Activated naive CD4-positive, alpha-beta T cell treated with anti-CD3 and anti-CD28 coated beads, Interleukin-2, amount 10 ng/mL, durations not matched to agents 7 days and 5 days (primary cell): Measurements from ENCODE around the gene LSR.
"Not testable (repeated sequence)": the region's sequence is repeated elsewhere in the genome, so short reads cannot be mapped to it uniquely, and the experiment has no call there.

Experiments used
- CTCF ChIA-PET: fragments of 350-600 bp; sonication (Branson Sonifier 250); formaldehyde crosslinking; loops from one replicate; lab custom pipeline; 2021; ENCODE audit warnings: antibody characterized with exemption; lab: Charles Lee
- DNase-seq: peaks from one replicate; pipeline ENCODE4 v3.0.0-alpha.2; 2020
- H3K27ac Mint-ChIP-seq: one replicate; pipeline ENCODE4 v1.8.0; 2021; ENCODE audit warnings: mild to moderate bottlenecking, moderate library complexity, mixed read lengths
- H3K27me3 Mint-ChIP-seq: one replicate; pipeline ENCODE4 v1.8.0; 2021; ENCODE audit warnings: mild to moderate bottlenecking, mixed read lengths
- H3K36me3 Mint-ChIP-seq: one replicate; pipeline ENCODE4 v1.8.0; 2021; ENCODE audit warnings: mixed read lengths
- H3K4me1 Mint-ChIP-seq: one replicate; pipeline ENCODE4 v1.8.0; 2021; ENCODE audit warnings: mixed read lengths
- H3K4me3 Mint-ChIP-seq: one replicate; pipeline ENCODE4 v1.8.0; 2021; ENCODE audit warnings: mild to moderate bottlenecking, moderate library complexity, mixed read lengths
- H3K9me3 Mint-ChIP-seq: one replicate; pipeline ENCODE4 v1.8.0; 2021; ENCODE audit warnings: mixed read lengths

Gene LSR

DNA sequence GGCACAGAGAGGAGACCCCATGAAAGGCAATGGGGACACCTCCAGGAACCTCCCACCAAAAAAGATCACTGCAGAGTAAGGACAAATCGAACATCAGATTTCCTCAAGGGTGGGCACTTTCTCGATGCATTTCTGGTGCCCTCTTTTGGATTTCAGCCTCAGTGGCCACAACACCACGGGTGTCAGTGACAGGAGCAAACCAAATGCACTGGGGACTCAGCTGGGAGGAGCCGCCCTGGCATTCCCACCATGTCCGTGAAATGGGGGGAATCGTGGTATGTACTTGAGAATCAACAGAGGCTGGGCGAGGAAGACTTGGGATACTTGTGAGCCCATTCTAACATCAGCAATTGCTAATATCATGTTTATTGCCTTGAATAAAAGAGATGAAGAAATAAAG is 36.6 kb upstream of the LSR start:
- CTCF ChIA-PET = interaction anchor here (2.0 to 3.1 kb wide), 2 partner anchors 58 to 71 kb away, joined by 10 to 14 read pairs; partner anchors contain the start of gene FXYD5
- no peak for DNase-seq
- Mint-ChIP-seq H3K9me3 (peaks cover 14% of the 10 kb centered on the region), H3K36me3 (peaks cover 20% of the 10 kb centered on the region), H3K4me3 (peak overlapping the region; percentile 50), H3K4me1 (peaks cover 93% of the 10 kb centered on the region), H3K27me3 (no peaks in the 10 kb centered on the region), H3K27ac (peak overlapping the region; percentile 100)

DNA sequence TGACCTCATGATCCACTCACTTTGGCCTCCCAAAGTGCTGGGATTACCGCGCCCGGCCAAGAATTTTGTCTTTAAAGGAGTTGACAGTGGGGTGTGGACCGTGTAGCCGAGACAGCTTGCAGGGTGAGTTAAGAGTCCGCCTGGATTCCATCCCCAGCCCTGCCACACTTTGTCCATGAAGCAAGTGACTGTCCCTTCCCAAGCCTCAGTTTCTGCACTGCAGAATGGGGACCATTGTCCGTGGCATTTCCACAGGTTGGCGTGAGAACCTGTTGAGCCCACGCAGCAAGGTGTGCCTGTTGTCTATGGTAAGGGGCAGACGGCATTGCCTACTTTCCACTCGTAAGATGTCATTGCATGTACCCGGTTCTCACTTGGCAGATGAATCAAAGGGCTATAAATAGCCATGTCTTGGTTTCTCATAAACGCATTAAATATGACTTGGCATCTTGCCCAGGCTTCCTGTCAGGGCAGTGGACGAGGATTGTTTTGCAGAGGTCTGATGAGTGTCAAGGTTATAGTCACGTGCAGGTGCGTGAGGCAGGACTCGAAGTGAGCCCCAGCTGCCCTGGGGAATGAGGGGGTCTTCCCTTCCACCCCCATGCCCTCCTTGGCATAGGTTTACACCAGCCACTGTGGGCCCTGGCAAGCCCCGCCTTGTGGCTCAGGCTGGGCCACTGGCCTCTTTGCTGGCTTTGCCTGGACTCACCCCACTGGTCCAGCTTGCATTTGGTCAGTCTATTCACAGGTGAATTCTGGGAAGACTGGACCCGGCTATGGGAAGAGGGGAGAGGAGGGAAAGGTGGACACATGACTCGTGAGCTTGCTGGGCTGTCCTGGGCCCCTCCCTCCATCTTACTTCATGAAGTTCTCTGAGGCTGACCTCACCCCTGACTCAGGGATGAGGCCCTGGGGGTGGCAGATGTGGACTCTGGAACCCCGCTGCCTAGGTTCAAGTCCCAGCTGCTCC is 34.9 kb upstream of the LSR start:
- Mint-ChIP-seq H3K36me3 (peaks cover 19% of the 10 kb centered on the region), H3K27me3 (no peaks in the 10 kb centered on the region), H3K9me3 (peaks cover 17% of the 10 kb centered on the region), H3K4me3 (peak overlapping the region; percentile 15), H3K4me1 (peaks cover 84% of the 10 kb centered on the region), H3K27ac (peak overlapping the region; percentile 100)
- CTCF ChIA-PET = interaction anchor here (0.7 to 6.8 kb wide), 3 partner anchors 60 to 72 kb away, joined by 3 to 44 read pairs (median 10); partner anchors contain the start of genes FXYD5 and FXYD7
- peak; percentile 81 for DNase-seq

DNA sequence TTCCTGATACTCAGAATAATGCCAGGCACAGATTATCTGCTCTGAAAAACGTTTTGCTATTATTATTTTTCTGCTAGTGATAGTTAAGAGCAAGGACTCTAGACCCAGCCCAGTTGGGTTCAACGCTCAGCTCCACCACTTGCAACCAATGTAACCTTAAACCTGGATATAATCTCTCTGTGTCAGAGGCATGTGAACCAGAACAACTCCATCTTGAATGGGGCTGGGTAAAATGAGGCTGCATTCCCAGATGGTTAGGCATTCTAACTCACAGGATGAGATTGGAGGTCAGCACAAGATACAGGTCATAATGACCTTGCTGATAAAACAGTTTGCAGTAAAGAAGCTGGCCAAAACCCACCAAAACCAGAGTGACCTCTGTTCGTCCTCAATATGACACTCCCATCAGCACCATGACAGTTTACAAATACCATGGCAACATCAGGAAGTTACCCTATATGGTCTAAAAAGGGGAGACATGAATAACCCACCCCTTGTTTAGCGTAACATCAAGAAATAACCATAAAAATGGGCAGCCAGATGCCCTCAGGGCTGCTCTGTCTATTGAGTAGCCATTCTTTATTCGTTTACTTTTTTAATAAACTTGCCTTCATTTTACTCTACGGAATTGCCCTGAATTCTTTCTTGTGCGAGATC is 33.9 kb upstream of the LSR start:
- H3K36me3 Mint-ChIP-seq = peaks cover 19% of the 10 kb centered on the region
- H3K4me1 Mint-ChIP-seq = peaks cover 77% of the 10 kb centered on the region
- peak overlapping the region; percentile 100 for H3K27ac Mint-ChIP-seq
- no peak for DNase-seq
- H3K27me3 Mint-ChIP-seq = no peaks in the 10 kb centered on the region
- peaks cover 21% of the 10 kb centered on the region for H3K9me3 Mint-ChIP-seq
- H3K4me3 Mint-ChIP-seq = no peak overlapping the region
- CTCF ChIA-PET = interaction anchor here (0.7 to 6.8 kb wide), 6 partner anchors 9 to 80 kb away, joined by 3 to 44 read pairs (median 10); partner anchors contain the start of genes FXYD7 and LGI4

DNA sequence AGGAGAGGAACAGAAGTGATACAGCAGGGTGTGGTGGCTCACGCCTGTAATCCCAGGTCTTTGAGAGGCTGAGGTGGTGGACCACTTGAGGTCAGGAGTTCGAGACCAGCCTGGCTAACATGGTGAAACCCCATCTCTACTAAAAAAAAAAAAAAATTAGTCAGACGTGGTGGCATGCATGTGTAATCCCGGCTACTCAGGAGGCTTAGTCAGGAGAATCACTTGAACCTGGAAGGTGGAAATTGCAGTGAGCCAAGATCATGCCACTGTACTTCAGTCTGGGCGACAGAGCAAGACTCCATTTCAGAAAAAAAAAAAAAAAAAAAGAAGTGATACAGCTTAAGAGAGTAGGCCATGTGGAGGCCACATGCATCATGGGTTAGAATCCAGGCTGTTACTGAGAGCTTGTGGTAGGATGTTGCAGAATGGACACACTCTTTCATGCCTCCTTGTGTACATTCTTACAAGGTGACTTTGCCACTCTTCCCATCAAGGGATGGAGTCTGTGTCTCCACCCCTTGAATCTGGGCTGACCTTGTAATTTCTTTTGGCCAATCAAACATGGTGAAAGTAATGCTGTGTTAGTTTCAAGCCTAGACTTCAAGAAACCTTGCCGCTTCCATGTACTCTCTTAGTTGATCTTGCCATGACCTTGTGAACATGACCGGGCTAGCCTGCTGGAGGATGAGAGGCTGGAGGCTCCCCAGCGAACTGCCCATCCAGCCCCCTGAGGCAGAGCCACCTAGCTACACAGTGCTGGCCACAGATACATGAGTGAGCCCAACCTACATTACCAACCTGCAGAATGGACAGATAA is 32.6 kb upstream of the LSR start:
- CTCF ChIA-PET = interaction anchor here (1.0 to 6.8 kb wide), 9 partner anchors 10 to 82 kb away, joined by 3 to 44 read pairs (median 6); partner anchors contain the start of genes FXYD5, FXYD7 and LGI4
- no peaks in the 10 kb centered on the region for H3K27me3 Mint-ChIP-seq
- no peak overlapping the region for H3K4me3 Mint-ChIP-seq
- no peak for DNase-seq
- peaks cover 24% of the 10 kb centered on the region for H3K9me3 Mint-ChIP-seq
- H3K4me1 Mint-ChIP-seq = peaks cover 76% of the 10 kb centered on the region
- H3K36me3 Mint-ChIP-seq = peaks cover 19% of the 10 kb centered on the region
- peak overlapping the region; percentile 77 for H3K27ac Mint-ChIP-seq

DNA sequence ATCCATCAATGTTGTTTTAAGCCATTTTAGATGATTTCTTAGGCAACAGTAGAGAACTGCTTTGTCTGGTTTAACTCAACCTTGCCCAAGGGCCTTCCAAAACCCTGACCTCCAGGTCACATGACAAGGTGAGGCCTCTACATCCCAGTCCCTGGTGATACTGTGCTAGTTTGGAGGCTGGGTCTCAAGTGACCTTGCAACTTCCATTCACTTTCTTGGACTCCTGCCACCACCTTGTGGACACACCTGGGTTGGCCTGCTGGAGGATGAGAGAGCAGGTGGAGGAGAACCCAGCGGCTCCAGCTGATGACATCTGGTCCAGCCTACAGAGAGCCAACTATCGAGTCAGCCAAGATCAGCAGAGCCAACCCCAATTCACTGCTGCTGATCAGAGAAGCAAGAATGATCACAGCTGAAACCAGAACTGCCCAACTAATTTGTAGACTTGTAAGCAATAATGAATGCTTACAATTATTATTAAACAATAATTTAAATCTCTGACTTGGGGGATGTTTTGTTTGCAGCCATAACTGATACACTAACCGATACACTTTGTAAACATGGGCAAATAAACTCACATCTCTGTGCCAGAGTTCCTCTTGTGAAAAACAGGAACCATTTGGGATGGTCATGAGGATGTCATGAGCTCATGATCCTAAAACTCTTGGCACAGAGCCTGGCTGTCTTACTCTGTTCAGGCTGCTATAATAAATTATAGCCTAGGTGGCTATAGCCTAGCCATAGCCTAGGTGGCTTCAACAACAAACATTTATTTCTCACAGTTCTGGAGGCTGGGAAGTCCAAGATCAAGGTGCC is 31.8 kb upstream of the LSR start:
- H3K4me3 Mint-ChIP-seq = no peak overlapping the region
- peak overlapping the region; percentile 8 for H3K27ac Mint-ChIP-seq
- peaks cover 18% of the 10 kb centered on the region for H3K36me3 Mint-ChIP-seq
- no peaks in the 10 kb centered on the region for H3K27me3 Mint-ChIP-seq
- H3K4me1 Mint-ChIP-seq = peaks cover 69% of the 10 kb centered on the region
- peaks cover 24% of the 10 kb centered on the region for H3K9me3 Mint-ChIP-seq
- CTCF ChIA-PET = interaction anchor here (0.7 to 6.8 kb wide), 14 partner anchors 9 to 150 kb away, joined by 3 to 44 read pairs (median 4); partner anchors contain the start of genes FXYD5, FXYD7 and LGI4
- DNase-seq = peak; percentile 75

DNA sequence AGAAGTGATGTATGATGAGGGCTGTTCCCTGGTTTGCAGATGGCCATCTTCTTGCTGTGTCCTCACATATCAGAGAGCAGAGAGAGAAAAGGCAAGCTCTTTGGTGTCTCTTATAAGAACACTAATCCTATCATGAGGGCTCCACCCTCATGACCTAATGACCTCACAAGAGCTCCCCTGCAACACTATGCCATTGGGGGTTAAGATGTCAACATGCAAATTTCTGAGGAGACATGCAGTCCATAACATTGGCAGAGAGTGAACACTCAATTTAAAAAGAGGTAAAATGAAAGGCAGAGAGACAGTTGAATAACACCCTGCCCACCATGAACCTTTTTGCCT is 31.2 kb upstream of the LSR start:
- peaks cover 13% of the 10 kb centered on the region for H3K36me3 Mint-ChIP-seq
- CTCF ChIA-PET = interaction anchor here (0.9 to 6.8 kb wide), 6 partner anchors 24 to 83 kb away, joined by 3 to 44 read pairs (median 6); partner anchors contain the start of genes FXYD5, FXYD7 and LGI4
- H3K9me3 Mint-ChIP-seq = peaks cover 24% of the 10 kb centered on the region
- H3K27ac Mint-ChIP-seq = no peak overlapping the region
- no peak overlapping the region for H3K4me3 Mint-ChIP-seq
- peaks cover 63% of the 10 kb centered on the region for H3K4me1 Mint-ChIP-seq
- H3K27me3 Mint-ChIP-seq = no peaks in the 10 kb centered on the region
- DNase-seq = no peak

DNA sequence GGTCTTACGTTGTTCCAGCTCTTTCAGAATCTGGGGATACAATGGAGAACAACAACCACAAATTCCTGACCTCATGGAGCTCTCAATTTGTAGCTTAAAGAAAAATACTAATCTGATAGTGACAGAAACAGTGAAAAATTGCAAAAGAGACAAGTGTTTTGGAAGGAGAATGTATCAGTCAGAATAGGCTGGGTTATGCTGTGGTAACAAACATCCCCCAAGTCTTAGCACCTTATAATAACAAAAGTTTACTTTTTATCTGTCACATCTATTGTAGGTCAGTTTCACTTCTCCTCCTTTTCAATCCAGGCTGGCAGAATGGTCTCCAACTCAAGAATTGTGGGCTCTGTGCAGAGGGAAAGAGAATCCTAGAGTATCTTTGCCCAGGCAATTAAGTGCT is 29.8 kb upstream of the LSR start:
- no peak overlapping the region for H3K27ac Mint-ChIP-seq

DNA sequence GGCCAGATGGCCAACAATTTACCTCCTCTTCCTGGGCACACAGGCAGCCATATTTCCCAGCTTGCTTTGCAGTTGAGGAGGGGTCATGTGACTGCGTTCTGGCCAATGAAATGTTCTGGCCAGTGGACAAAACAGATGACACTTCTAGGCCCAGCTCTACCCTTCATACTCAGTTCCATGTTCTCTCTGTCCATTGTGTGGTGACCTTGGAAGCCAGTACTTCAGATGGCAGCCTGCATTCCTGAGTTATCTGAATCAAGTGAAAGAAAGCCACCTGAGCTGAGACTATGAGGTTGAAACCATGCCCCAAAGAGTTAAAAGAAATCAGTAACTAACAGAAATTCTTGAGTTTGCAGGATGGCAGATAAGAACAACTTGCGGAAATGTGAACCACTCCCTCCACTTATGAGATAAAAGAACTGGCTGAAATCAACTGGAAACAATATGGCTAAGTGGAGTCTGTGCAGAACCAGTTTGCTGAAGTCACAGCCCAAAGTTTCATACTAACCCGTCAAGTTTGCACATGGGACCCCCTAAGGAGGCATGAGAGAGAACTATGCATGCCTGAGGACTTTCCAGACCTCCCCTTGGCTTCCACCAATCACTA is 28.4 kb upstream of the LSR start:
- Mint-ChIP-seq H3K4me1 (peaks cover 54% of the 10 kb centered on the region), H3K27me3 (peaks cover 5% of the 10 kb centered on the region), H3K36me3 (peaks cover 16% of the 10 kb centered on the region), H3K9me3 (peaks cover 30% of the 10 kb centered on the region), H3K27ac (peak overlapping the region; percentile 66), H3K4me3 (no peak overlapping the region)
- CTCF ChIA-PET = no interaction called here
- DNase-seq = no peak

More for the DNA sequence above, 29.8 kb upstream of the LSR start:
- CTCF ChIA-PET = interaction anchor here (1.0 to 6.8 kb wide), 2 partner anchors 65 to 77 kb away, joined by 3 to 44 read pairs; partner anchors contain the start of genes FXYD5 and FXYD7
- Mint-ChIP-seq H3K36me3 (peaks cover 16% of the 10 kb centered on the region), H3K4me3 (no peak overlapping the region), H3K27me3 (peaks cover 5% of the 10 kb centered on the region), H3K4me1 (peaks cover 60% of the 10 kb centered on the region), H3K9me3 (peaks cover 30% of the 10 kb centered on the region)
- no peak for DNase-seq

DNA sequence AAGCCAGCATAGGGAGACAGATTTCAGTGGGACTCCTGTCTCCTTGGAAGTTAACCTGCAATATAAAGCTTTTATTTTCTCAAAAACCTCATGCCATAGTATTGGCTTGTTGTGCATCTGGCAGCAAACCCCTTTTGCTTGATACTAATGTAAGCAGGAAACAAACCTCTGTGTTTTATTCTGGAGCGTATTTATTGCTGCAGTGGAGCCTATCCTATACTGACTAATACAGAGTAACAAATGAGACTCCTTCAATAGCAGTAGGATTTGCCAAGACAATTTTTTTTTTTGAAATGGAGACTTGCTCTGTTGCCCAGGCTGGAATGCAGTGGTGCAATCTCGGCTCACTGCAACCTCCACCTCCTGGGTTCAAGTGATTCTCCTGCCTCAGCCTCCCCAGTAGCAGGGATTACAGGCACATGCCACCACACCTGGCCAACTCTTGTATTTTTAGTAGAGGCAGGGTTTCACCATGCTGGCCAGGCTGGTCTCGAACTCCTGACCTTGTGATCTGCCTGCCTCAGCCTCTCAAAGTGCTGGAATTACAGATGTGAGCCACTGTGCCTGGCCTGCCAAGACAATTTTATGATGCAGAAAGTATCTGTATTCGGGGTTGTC is 27.7 kb upstream of the LSR start:
- H3K4me3 Mint-ChIP-seq, DNase-seq, H3K27me3 Mint-ChIP-seq, CTCF ChIA-PET: not testable (repeated sequence)
- Mint-ChIP-seq H3K9me3 (peaks cover 30% of the 10 kb centered on the region), H3K27ac (peak overlapping the region; percentile 66), H3K4me1 (peaks cover 54% of the 10 kb centered on the region), H3K36me3 (peaks cover 16% of the 10 kb centered on the region)

DNA sequence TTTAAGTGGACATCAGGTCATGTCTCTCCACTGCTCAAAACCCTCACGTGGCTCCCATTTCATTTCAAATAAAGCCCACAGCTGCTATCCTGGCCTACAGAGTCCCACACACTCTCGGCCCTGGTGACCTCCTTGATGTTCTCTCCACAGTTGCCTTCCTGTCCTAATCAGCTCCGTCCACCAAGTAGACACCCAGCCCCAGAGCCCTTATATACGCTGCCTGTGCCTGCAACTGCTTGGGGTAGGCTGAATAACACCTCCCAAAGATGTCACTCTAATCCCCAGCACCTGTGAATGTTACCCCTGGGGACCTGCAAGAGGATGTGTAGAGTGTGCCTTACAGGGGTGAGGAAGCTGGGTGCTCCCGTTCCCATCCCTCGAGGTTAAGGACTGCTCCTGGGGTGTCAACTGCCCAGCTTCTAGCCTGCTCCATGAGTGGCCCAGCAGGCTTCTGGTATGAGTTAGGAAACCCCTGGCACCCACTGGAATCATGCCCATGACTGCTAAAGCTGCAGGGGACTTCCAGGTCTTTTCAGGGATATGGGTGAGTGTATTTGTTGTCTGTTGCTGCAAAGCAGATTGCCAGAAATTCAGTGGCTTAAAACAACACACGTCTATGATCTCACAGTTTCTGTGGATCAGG is 26.3 kb upstream of the LSR start:
- Mint-ChIP-seq H3K4me3 (no peak overlapping the region), H3K4me1 (peaks cover 41% of the 10 kb centered on the region), H3K9me3 (peaks cover 22% of the 10 kb centered on the region), H3K36me3 (peaks cover 9% of the 10 kb centered on the region), H3K27me3 (peaks cover 9% of the 10 kb centered on the region), H3K27ac (peak overlapping the region; percentile 28)
- no peak for DNase-seq
- CTCF ChIA-PET = no interaction called here

DNA sequence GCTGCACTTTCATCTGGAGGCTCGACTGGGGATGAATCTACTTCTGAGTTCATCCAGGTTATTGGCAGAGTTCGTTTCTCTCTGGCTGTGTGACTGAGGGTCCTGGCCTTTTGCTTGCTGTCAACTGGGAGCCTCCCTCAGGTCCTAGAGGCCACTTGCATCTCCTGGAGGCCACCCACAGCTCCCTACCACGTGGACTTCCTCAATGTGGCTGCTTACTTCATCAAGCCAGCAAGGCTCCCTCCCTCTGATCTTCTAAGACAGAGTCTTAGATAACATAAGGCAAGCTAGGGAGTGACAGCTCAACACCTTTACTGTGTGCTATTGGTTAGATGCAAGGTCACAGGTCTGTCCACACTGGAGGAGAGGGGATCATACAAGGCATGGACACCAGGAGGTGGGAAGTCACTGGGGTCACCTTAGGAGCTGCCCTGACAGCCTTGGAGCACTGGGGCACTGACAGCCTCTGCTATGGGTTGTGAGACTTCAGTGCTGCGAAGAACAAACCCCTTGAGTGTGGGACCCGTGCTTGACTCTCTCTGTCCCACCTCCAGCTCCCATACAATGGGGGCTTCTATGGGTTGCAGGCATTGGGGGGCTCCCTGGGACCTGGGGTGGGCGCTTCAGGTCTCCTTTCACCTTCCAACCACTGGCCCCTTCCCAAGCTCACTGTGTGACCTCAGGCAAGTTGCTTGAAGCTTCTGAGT is 25.6 kb upstream of the LSR start:
- Mint-ChIP-seq H3K4me1 (peaks cover 38% of the 10 kb centered on the region), H3K9me3 (peaks cover 19% of the 10 kb centered on the region), H3K27ac (peak overlapping the region; percentile 28), H3K36me3 (peaks cover 7% of the 10 kb centered on the region), H3K4me3 (no peak overlapping the region), H3K27me3 (peaks cover 9% of the 10 kb centered on the region)
- CTCF ChIA-PET = interaction anchor here (0.6 kb wide), 1 partner anchor 15 kb away, joined by 3 read pairs; no protein-coding TSS in a partner anchor
- no peak for DNase-seq
